RPMI8226 (cell line): ENCODE measurements around the gene FAM83D.
A peak's percentile ranks its signal among the peaks of the same experiment; 100 is the strongest.
"Not testable (repeated sequence)": the region's sequence is repeated elsewhere in the genome, so short reads cannot be mapped to it uniquely, and the experiment has no call there.

Experiments
- DNase-seq: peaks from one replicate; pipeline ENCODE4 v3.0.0-alpha.2; 2015

The FAM83D gene

DNA sequence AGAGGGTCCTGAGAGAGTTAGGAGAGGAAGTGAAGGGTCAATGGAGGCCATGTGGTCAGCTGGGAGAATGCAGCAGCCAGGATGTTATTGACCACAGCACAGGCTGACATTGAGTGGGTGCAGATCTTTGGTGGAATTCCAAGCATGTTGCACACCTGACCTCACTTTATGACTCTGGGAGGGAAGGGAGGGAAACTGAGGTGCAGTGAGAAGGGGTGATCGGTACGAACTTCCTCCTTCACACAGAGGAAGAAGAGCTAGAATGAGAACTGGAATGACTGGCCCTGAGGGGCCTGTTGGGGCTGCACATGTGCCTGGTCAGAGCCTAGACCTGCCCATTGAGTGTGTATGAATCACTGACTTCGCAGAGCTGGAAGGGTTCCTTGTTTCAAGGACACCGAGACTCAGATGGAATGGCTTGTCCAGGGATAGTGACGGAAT lies 9.8 kb downstream of the FAM83D start:
- no peak for DNase-seq

DNA sequence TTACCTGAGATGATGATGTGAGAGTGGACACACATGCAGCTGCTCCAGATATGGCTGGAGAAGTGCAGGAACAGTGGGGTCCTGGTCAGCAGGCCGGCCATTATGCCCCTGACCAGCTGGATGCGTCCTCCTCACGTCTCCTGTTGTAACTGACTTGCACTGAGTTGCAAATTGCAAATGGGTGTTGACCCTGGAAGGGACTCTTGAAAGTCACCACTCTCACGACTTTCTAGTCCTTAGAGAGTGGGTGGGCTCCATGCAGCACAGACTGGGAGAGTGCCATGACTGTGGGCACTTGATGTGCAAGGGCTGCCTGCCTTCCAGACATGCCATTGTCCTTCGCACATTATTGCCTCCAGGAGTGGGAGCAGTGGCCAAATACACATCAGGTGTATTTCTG lies 10.8 kb downstream of the FAM83D start:
- no peak for DNase-seq

DNA sequence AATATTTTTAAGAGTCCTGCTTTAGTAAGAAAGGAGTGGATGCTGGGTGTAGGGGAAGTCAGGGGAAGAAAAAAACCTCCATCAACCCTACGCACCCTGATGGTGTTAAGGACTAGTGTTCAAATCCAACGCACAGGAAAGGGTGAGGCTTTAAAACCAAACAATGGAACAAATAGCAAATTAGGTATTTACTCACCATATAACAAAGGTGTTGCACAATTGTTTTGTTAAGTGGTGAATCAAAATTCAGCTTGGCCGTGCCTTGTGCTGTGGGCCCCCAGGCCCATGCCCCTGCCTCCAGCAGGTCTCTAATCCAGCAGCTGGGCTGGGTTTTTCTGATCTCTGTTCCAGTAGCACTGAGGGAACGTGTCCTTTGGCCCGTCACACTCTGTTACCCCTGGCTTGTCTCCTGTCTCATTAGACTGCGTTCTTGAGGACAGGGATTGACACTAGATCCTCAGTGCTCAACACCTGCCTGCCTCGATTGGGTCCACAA lies 11.8 kb downstream of the FAM83D start:
- DNase-seq, result no peak

DNA sequence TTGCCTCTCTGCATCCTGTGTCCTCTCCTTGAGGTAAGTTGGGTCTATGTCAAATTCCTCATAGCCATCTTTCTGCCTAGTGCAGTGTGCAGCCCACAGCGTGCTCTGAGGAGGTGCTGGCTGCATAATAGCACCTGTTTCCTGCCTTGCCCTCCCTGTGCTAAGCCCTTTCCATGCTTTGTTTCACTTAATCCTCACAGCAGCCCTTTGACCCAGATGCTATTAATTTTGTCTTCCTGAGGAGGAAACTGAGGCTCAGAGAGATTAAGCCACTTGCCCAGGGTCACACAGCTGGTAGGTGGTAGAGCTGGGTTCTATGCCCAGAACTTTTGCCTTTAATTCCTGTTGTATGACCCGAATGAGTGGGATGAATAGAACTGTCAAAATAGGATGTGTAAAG lies 13.5 kb downstream of the FAM83D start:
- DNase-seq, result no peak

DNA sequence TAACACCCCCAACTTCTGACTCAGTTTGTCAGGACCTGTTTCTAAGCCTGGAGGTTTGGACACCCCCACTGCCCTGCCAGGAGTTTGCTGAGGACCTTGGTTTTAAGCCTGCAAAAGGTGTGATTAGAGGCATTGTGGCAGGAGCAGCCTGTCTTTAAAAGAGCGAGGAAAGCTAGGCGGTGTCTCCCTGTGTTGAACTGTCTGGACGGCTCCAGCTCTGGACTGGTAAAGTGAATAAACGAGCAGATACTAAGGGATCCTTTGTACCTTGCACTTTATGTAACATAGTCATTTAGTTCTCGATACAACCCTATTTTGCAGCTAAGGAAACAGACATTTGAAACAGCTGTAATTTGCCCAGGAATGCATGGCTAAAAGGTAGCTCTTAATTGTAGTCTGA lies 14.4 kb downstream of the FAM83D start:
- DNase-seq, result no peak

DNA sequence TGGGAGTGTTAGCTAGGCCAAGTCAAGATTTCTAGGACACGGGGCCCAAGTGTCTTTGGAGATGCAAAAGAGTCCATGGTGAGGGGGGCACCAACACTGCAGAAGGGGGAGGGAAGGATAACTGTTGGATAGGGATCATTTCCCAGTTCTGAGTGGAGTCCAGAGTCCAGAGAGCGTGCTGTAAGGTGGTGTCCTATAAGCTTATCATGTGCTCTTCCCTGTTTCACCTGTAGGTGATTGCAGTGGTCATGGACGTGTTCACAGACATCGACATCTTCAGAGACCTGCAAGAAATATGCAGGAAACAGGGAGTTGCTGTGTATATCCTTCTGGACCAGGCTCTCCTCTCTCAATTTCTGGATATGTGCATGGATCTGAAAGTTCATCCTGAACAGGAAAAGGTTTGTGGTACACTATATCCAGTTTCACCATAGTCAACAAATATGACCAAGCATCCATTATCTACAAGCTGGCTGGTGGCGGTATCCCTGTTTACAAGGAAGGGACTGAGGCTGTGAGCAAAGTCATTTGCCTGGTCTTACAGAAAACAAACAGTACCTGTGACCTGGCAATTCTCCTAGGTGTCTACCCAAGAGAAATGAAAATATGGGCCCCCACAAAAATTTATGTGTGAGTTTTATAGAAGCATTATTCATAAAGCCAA lies 15.6 kb downstream of the FAM83D start:
- DNase-seq, result no peak

DNA sequence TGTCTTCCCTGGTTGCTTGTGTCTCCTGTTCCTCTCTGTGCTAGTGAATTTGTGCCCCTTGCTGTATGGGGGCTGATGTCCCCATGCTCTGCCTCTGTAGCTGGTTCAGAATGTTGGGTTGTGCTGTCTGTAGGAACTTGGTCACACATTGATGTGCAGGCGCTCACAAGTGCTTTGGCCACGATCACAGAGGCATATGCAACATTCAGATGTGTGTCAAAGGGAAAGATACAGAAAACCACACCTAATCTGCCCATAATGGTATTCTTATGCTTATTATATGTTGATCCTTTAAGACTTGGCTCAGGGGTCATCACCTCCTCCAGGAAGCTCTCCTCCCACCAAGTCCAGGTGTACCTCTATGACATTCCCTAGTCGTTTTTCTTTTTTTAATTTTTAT lies 18.8 kb downstream of the FAM83D start:
- DNase-seq, result no peak

DNA sequence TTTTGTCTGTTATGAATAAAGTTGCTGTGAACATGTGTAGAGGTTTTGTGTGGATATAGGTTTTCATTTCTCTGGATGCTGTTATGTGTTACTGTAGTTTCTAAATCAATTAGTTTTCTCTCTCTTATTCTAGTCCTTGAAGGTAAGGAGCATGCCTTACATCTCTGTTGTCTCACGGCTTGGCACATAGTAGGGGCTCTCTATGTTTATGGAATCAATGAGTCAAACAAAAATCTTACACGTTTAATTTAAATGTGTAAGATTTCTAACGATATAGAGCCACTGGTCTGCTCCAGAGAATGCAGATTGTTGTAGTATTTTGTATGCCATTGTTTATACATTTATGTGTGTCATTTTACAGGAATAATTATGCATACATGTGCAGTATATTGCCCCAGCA lies 20.6 kb downstream of the FAM83D start:
- DNase-seq, result no peak

DNA sequence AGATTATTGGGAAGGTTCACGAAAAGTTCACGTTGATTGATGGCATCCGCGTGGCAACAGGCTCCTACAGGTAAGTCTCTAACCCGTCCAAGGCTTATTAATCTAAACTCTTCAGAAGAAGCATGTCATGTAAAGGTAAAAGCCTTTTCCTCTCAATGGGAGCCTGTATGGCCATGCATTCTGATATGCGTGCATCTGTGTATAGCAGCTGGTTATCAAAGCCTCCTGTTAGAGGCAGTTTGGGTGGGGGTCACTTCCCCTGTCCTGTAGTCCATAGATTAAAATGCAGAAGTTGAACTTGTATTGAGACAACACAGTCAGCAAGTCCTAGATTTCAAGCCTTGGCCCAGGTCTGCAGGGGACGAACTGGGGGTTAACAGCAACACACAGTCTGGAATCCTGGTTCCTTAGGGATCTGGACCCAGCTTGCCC lies 21.7 kb downstream of the FAM83D start:
- DNase-seq, result no peak

DNA sequence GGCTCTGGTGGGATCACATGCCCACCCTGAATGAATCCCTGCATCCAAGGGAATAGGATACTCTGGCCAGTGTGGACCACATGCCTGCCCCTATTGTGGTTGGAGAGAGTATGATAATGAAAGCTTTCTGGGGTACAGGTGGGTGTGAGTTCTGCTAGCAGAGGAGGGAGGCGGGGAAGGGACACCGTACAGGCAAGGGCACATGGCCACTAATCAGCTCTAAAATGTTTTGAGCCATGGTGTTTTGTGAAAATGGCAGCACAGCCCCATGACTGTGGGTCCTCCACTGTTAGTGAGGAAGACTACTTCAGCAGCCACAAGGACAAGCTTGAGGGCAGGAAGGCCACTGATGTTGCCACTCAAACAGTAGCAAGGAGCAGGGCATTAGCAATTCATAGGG lies 24.0 kb downstream of the FAM83D start:
- no peak for DNase-seq

DNA sequence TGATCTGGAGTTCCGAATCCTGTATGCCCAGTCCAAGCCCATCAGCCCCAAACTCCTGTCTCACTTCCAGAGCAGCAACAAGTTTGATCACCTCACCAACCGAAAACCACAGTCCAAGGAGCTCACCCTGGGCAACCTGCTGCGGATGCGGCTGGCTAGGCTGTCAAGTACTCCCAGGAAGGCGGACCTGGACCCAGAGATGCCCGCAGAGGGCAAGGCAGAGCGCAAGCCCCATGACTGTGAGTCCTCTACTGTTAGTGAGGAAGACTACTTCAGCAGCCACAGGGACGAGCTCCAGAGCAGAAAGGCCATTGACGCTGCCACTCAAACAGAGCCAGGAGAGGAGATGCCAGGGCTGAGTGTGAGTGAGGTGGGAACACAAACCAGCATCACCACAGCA lies 25.4 kb downstream of the FAM83D start:
- DNase-seq, result no peak

DNA sequence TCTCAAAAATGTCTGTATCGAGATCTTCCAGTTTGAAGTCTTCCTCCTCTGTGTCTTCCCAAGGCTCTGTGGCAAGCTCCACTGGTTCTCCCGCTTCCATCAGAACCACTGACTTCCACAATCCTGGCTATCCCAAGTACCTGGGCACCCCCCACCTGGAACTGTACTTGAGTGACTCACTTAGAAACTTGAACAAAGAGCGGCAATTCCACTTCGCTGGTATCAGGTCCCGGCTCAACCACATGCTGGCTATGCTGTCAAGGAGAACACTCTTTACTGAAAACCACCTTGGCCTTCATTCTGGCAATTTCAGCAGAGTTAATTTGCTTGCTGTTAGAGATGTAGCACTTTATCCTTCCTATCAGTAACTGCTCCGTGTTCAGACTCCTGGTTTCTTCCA lies 25.9 kb downstream of the FAM83D start:
- no peak for DNase-seq

DNA sequence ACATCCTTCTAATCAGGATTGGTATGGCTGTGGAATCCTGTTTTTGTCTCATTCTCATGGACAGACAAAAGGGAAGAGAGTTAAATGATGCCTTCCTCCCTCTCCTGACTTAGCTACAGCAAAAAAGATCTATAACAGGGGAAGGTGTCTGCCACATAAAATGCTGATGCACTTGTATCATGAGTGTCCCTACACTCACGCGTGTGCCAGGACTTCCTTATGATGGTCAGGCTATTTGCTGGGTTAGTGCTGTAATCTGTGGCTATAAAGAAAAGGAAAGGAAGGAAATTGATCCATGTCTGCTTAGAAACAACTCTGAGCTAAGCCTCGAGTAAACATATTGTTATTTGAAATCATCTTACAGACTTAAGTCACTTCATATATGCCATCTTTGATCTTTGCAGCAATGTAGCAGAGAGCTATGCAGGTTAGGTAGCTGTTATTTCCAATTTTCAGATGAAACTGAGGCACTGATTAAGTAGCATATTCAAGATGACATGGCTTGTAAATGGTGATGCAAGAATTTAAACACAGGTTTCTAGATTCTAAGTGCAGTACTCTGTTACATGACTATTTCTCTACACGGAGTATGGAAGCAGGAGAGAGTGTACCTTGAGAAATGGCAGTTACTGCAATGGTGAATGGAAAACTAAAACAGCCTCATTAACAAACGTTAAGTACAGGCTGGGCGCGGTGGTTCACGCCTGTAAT lies 27.6 kb downstream of the FAM83D start:
- no peak for DNase-seq

DNA sequence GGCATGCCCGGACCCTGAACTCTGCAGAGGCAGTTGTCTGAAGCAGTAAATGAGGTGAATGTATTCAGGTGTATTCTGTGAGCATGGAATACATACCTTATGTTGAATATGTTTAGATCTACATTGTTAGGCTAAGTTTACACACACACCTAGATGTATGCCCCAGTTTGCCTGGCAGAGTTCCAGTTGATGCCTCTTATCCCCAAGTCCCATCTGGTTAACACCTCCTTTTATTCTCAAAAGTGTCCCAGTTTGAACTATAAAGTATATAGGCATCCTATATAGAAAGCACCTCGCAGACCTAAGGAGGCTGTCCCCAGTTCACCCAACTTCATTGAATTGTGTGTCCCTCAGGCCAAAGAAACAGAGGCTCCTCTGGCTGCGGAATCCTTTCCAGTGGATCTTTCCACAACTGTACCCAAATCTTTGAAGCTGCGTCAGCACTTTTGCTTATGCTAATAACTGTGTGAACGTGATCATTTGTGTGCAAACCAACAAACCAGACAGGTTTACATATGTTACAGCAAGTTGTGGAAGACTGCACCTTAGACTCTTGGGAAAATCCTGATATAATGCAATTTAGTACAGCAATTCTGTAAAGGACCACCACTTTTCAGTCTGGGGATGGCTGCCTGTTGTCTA lies 31.1 kb downstream of the FAM83D start:
- no peak for DNase-seq

DNA sequence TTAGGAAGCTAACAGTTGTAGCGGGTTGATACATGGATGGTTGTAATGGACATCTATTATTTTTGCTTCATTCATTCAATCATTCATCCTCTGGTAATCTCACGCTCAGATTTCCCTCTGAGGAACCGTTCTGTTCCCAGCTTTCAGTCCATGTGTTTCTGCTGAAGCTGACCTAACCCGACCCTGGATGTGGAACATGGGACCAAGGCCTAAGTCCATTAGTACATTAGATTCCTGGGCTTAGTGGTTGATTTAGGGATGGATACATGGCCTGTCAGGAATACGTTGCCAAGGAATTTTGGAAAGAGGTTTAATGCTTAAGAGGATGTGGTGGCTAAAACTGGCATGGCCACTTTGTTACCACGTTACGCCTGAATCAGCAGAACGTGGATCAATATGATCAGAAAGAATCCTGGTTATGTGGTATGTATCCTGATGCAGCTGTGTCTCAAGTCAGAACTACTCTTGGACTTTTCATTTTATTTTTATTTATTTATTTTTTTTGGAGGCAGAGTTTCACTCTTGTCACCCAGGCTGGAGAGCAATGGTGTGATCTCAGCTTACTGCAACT lies 31.8 kb downstream of the FAM83D start:
- DNase-seq, result no peak

DNA sequence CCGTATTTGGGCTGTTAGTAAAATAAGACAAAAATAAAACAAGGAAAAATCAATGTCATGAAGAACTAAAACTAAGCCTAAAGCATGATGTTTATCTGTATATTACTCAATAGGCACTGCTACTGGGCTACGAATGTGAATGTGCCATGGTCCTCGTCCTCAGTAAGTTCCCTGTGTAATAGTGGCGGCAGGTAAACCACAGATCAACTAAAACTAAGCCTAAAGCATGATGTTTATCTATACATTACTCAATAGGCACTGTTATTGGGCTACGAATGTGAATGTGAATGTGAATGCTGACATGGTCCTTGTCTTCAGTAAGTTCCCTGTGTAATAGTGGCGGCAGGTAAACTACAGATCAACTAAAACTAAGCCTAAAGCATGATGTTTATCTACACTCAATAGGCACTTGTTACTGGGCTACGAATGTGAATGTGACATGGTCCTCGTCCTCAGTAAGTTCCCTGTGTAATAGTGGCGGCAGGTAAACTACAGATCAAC lies 34.0 kb downstream of the FAM83D start:
- not testable (repeated sequence) for DNase-seq

DNA sequence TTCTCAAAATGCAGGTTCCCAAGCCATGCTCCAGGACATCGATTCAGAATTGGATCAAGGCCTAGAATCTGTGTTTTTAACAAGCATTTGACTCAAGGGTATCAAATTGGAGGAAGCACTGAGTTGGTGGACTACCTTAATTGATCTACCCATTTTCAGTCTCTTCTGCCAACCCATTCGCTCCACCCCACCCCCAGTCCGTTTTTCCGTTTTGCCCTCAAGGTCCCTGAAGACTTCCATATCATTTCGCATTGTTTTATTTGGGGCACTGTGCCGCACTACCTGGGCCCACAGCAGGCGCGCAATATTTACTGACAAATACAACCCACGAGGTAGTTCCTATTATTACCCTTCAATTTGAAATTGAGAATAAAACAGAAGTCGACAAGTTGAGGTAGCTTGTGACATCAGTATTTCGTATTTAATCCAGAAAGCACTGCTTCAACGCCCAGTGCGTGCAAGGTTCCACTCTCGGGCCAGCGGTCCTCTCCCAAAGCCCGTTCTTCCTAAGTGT lies 35.4 kb downstream of the FAM83D start:
- DNase-seq, result peak; percentile 21

DNA sequence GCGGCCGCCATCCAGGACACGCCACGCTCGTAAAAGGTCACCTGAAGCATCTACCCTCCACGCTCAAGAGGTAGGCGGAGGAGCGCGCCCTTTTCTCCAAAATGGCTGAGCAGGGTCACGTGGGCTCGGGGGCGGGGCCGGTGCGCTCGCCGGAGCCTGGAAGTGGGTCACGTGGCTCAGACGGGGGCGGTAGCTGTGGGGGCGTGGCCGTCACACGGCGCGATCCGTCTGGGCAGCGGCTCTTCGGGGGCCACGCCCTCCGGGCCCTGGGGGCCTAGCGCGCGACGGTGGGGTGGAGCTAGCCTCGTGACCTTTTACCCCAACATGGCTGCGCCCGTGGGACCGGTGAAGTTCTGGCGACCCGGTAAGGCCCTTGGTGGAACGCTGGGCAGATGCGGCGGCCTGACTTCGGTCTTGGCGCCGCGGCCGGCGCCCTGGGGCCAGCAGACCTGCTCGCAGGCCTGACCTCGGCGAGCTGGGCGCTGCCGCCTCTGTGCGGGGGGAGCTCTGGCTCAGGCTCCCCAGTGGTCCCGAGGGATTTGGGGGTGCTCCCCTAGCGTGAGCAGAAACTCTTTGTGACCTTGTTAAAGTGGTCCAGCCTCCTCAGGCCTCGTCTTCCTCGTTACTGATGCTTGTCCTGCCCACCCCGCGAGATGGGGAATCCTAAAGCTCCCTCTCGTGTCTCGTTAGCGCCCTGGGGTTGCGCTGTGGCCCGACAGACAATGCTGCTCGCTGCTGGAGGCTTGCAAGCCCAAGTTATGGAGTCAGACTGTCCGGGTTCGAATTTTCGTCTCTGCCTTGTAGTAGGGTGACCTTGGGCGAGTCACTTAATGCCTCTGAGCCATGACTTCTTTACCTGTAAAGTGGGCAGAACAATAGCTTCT lies 36.1 kb downstream of the FAM83D start, which contains the start of gene DHX35:
Gene DHX35, plus strand, starts transcription at position 301 of the 884 bp plus-strand sequence. Its CDS starts 24 bp downstream, at position 325.
- DNase-seq, result peak; percentile 99

DNA sequence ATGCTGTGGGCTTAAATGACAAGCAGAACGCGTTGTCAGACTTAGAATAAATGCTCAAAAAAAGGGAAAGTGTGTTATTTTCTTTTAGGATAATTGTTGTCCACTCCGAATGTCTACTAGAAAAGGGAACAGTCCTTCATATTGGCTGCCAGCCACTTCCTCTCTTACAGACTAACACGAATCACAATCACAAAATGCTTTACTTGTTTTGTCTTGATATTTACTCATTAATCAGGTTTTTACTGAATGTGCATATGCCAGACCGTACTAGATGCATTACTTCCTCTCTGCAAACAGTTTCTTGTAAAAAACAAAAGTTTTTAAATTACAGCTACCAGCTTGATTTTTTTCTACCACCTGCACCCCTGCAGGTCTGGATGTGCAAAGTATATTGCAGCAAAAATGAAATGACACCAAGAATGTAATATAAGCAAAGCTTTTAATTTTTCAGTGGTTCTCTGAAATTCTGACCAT lies 36.7 kb downstream of the FAM83D start:
- DNase-seq, result peak; percentile 23

DNA sequence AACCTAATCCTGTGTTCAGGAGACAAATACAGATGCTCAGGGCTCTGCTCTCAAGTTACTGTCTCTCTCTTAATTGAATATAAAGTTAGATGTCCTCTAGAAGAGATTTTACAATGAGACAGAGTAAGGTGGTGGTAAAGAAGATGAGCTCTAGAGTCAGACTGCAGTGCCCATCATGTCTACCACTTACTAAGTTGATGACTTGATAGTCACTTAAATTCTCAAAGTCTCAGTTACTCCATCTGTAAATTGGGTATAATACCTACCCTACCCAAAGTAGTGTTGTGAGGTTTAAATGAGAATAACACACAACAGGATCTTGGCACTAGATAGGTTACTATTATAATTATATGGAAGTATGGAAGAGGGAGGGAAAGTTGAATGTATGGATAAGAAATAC lies 37.5 kb downstream of the FAM83D start:
- no peak for DNase-seq

DNA sequence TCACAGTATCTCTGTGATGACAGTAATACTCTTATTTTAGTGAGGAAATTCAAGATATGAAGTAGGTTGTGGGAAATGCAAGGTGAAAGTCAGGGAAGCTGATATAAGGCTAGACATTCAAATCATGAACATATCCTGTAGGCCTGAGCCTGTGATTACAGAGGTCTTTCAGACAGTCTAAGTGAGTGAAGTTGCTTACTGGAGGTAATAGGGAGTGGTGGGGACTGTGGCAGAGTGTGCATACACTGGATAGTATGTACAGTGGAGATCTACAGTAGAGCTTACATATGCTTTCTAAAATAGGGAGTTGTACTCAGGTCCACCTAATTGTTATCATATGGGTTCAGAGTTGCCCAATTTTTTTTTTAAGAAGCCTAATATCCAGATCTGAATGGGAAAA lies 39.0 kb downstream of the FAM83D start:
- no peak for DNase-seq

DNA sequence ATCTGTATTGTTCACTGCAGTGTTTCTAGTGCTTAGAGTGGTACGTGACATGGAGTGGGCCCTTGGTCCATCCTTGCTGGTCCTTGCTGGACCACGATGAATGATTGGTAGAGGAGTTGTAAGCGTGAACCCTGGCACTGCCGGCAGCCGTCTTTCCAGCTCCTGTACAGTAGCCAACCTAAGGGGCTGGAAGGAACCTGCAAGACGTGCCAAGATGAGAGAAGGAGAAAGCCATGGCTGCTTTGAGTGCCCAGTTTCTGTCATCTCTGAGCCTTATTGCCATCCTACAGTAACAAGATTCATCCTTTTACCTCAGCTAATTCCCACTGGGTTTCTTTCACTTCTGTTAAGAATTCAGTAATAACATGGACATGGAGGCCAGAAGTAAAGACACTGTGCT lies 41.9 kb downstream of the FAM83D start:
- DNase-seq, result no peak
